IMR-90 (cell line): ENCODE results near the gene HACD2. TPM values are rescaled to one million over a fixed set of nuclear protein-coding genes. Genes with fewer than 3 reads are reported as not detected.

Experiments
- ATAC-seq: fragments of 200-7000 bp; cut with Tn5 transposase; 2 replicates; pipeline ENCODE4 v1.9.1; 2020; ENCODE audit warnings: low read depth, mild to moderate bottlenecking, moderate library complexity
- BruUV-seq: library from RNA; stranded (reverse); fragments of 400-500 nt; replicated peaks from 2 replicates; lab custom pipeline; 2021; lab: Mats Ljungman, UMichigan
- CTCF ChIA-PET: fragments of 300-600 bp; formaldehyde crosslinking; extraction: SDS; loops from one replicate; lab custom pipeline; 2021; ENCODE audit warnings: antibody characterized with exemption; lab: Yijun Ruan, JAX
- POLR2A ChIA-PET: fragments of 300-600 bp; sonication (Branson Sonifier 250); formaldehyde crosslinking; loops from one replicate; lab custom pipeline; 2022; ENCODE audit warnings: antibody characterized with exemption; ENCODE audit not compliant: unreplicated experiment; lab: Charles Lee
- DNase-seq: peaks from one replicate; pipeline ENCODE4 v3.0.0; 2013
- H2AFZ ChIP-seq: replicated peaks from 2 replicates; pipeline ENCODE3; 2013; ENCODE audit warnings: low read length, mild to moderate bottlenecking; ENCODE audit not compliant: poor library complexity
- H2AK5ac ChIP-seq: 2 replicates; pipeline ENCODE4 v1.6.1; 2013; ENCODE audit warnings: low read depth, low read length, inconsistent platforms
- H2AK9ac ChIP-seq: replicated peaks from 2 replicates; pipeline ENCODE3; 2013; ENCODE audit warnings: mild to moderate bottlenecking, low read depth, low read length, moderate library complexity; ENCODE audit not compliant: poor library complexity
- H2BK120ac ChIP-seq: 2 replicates; pipeline ENCODE4 v1.6.1; 2013; ENCODE audit warnings: low read depth, low read length, inconsistent platforms
- H2BK15ac ChIP-seq: 3 replicates; pipeline ENCODE4 v1.6.1; 2013; ENCODE audit warnings: low read depth, low read length, inconsistent platforms
- H2BK20ac ChIP-seq: 2 replicates; pipeline ENCODE4 v1.6.1; 2013; ENCODE audit warnings: low read depth, mild to moderate bottlenecking, inconsistent platforms, low read length, moderate library complexity
- H2BK5ac ChIP-seq: 2 replicates; pipeline ENCODE4 v1.6.1; 2013; ENCODE audit warnings: mild to moderate bottlenecking, low read depth, low read length, inconsistent platforms; ENCODE audit not compliant: poor library complexity, severe bottlenecking
- H3K14ac ChIP-seq: replicated peaks from 2 replicates; pipeline ENCODE4 v1.6.1; 2013; ENCODE audit warnings: low read depth, low read length, inconsistent platforms
- H3K18ac ChIP-seq: 2 replicates; pipeline ENCODE4 v1.6.1; 2013; ENCODE audit warnings: low read depth, low read length, control low read depth
- H3K23ac ChIP-seq: 2 replicates; pipeline ENCODE4 v1.6.1; 2013; ENCODE audit warnings: low read depth, low read length, inconsistent platforms
- H3K27ac ChIP-seq: 2 replicates; pipeline ENCODE4 v1.5.1; 2013; ENCODE audit warnings: mild to moderate bottlenecking, control low read depth, low read length; ENCODE audit not compliant: insufficient read depth
- H3K27me3 ChIP-seq: 2 replicates; pipeline ENCODE4 v1.6.1; 2013; ENCODE audit warnings: low read length; ENCODE audit not compliant: control insufficient read depth, insufficient read depth
- H3K36me3 ChIP-seq: 2 replicates; pipeline ENCODE4 v1.6.1; 2013; ENCODE audit warnings: low read length, mixed read lengths; ENCODE audit not compliant: control insufficient read depth, insufficient read depth
- H3K4ac ChIP-seq: 2 replicates; pipeline ENCODE4 v1.6.1; 2013; ENCODE audit warnings: low read depth, low read length, inconsistent platforms
- H3K4me1 ChIP-seq: 2 replicates; pipeline ENCODE4 v1.6.1; 2013; ENCODE audit warnings: low read length, mixed read lengths; ENCODE audit not compliant: control insufficient read depth, insufficient read depth
- H3K4me2 ChIP-seq: 2 replicates; pipeline ENCODE4 v1.6.1; 2013; ENCODE audit warnings: low read depth, mild to moderate bottlenecking, control low read depth, low read length, moderate library complexity
- H3K4me3 ChIP-seq: 2 replicates; pipeline ENCODE4 v1.5.1; 2013; ENCODE audit warnings: low read depth, mild to moderate bottlenecking, control low read depth, low read length, moderate library complexity; ENCODE audit not compliant: insufficient read depth
- H3K56ac ChIP-seq: 2 replicates; pipeline ENCODE4 v1.6.1; 2013; ENCODE audit warnings: low read length, inconsistent platforms; ENCODE audit not compliant: insufficient read depth; ENCODE audit errors: extremely low read depth
- H3K79me1 ChIP-seq, 2 experiments: 2 replicates each; pipeline ENCODE4 v1.6.1; 2013; ENCODE audit warnings: low read length in 2 of 2, inconsistent platforms in 1 of 2, low read depth in 1 of 2
- H3K9ac ChIP-seq: 2 replicates; pipeline ENCODE4 v1.6.1; 2013; ENCODE audit warnings: low read depth, low read length, control low read depth
- H3K9me1 ChIP-seq: 2 replicates; pipeline ENCODE4 v1.6.1; 2013; ENCODE audit warnings: low read length, inconsistent platforms; ENCODE audit not compliant: insufficient read depth
- H3K9me3 ChIP-seq: 2 replicates; pipeline ENCODE4 v1.6.1; 2013; ENCODE audit warnings: low read length; ENCODE audit not compliant: control insufficient read depth, insufficient read depth
- H4K20me1 ChIP-seq: 2 replicates; pipeline ENCODE4 v1.6.1; 2013; ENCODE audit warnings: low read length, inconsistent platforms; ENCODE audit not compliant: insufficient read depth
- H4K5ac ChIP-seq: 2 replicates; pipeline ENCODE4 v1.6.1; 2013; ENCODE audit warnings: mild to moderate bottlenecking, low read depth, low read length, control low read depth
- H4K8ac ChIP-seq, 2 experiments: 2 replicates each; pipeline ENCODE4 v1.6.1; 2013; ENCODE audit warnings: low read depth in 2 of 2, low read length in 2 of 2, control low read depth in 1 of 2, inconsistent platforms in 1 of 2
- H4K91ac ChIP-seq: 2 replicates; pipeline ENCODE4 v1.6.1; 2013; ENCODE audit warnings: low read depth, low read length, inconsistent platforms; ENCODE audit not compliant: insufficient read depth
- BHLHE40 ChIP-seq: fragments of 150-350 bp; IDR thresholded peaks from 2 replicates; pipeline ENCODE4 v1.6.1; 2016; ENCODE audit warnings: mild to moderate bottlenecking, low read depth, low read length
- CEBPB ChIP-seq: IDR thresholded peaks from 2 replicates; pipeline ENCODE4 v1.6.1; 2012; ENCODE audit warnings: low read depth, low read length, improper control_type of control experiment
- CHD1 ChIP-seq: IDR thresholded peaks from 2 replicates; pipeline ENCODE4 v1.6.1; 2012; ENCODE audit warnings: low read depth, low read length, improper control_type of control experiment
- FOS ChIP-seq: fragments of 150-350 bp; IDR thresholded peaks from 2 replicates; pipeline ENCODE4 v1.6.1; 2016; ENCODE audit warnings: low read depth, low read length
- MAFK ChIP-seq: IDR thresholded peaks from 2 replicates; pipeline ENCODE4 v1.6.1; 2012; ENCODE audit warnings: low read depth, low read length, improper control_type of control experiment
- MAZ ChIP-seq: IDR thresholded peaks from 2 replicates; pipeline ENCODE4 v1.6.1; 2012; ENCODE audit warnings: low read depth, mild to moderate bottlenecking, low read length, improper control_type of control experiment, moderate library complexity, borderline replicate concordance
- MXI1 ChIP-seq: IDR thresholded peaks from 2 replicates; pipeline ENCODE4 v1.6.1; 2012; ENCODE audit warnings: low read depth, mild to moderate bottlenecking, low read length, moderate library complexity, borderline replicate concordance
- NFE2L2 ChIP-seq: fragments of 150-350 bp; IDR thresholded peaks from 2 replicates; pipeline ENCODE4 v1.6.1; 2016; ENCODE audit warnings: low read depth, mild to moderate bottlenecking, low read length
- POLR2A ChIP-seq: IDR thresholded peaks from 2 replicates; pipeline ENCODE4 v1.6.1; 2012; ENCODE audit warnings: mild to moderate bottlenecking, low read depth, low read length
- RAD21 ChIP-seq: IDR thresholded peaks from 2 replicates; pipeline ENCODE4 v1.6.1; 2012; ENCODE audit warnings: low read length, improper control_type of control experiment
- RCOR1 ChIP-seq: IDR thresholded peaks from 2 replicates; pipeline ENCODE4 v1.6.1; 2012; ENCODE audit warnings: mild to moderate bottlenecking, low read length, improper control_type of control experiment; ENCODE audit not compliant: insufficient replicate concordance
- RFX5 ChIP-seq: IDR thresholded peaks from 2 replicates; pipeline ENCODE4 v1.8.0; 2012; ENCODE audit warnings: low read depth, mild to moderate bottlenecking, low read length, moderate library complexity
- SMC3 ChIP-seq: fragments of 150-350 bp; IDR thresholded peaks from 2 replicates; pipeline ENCODE4 v1.6.1; 2016; ENCODE audit warnings: low read depth, mild to moderate bottlenecking, antibody characterized with exemption, low read length, moderate library complexity
- WGBS, 2 experiments: methylation state at CpG; one replicate each; pipeline versions ENCODE4 v1.1.5 to v1.1.7; 2013; ENCODE audit warnings: missing lambda C conversion rate in 2 of 2; ENCODE audit not compliant: insufficient read length in 1 of 2; ENCODE audit errors: extremely low coverage in 2 of 2; 5-methylcytosine and 5-hydroxymethylcytosine counted together
- dilution Hi-C: fragments of 300-500 bp; cut with HindIII; formaldehyde crosslinking; loops from one replicate; pipeline ENCODE4 v1.14.3; 2018; ENCODE audit warnings: low sequenced_read_pairs; ENCODE audit not compliant: unreplicated experiment
- in situ Hi-C: fragments of 300-500 bp; cut with MboI; formaldehyde crosslinking; loops from 3 replicates; pipeline ENCODE4 v1.14.3; 2019; ENCODE audit warnings: low sequenced_read_pairs, inconsistent platforms, mixed read lengths
- intact Hi-C: fragments of 100-400 bp; cut with micrococcal nuclease; formaldehyde crosslinking; loops from 2 replicates; pipeline ENCODE4 v1.10.0; 2022
- polyA plus RNA-seq, 3 experiments: library from polyadenylated mRNA; depleted of rRNA; stranded (reverse); fragments of >200 nt; gene quantifications; 2 replicates each; pipeline ENCODE4 v1.2.3, GENCODE V29; 2012; ENCODE audit warnings: low replicate concordance in 1 of 3
- total RNA-seq: library from RNA; depleted of rRNA; stranded (reverse); fragments of >200 nt; gene quantifications from 2 replicates; pipeline ENCODE4 v1.2.3, GENCODE V29; 2012
- TF ChIP-seq, protein P1 (sequence below): fragments of 150-350 bp; IDR thresholded peaks from 2 replicates; pipeline ENCODE4 v1.6.1; 2016; ENCODE audit warnings: low read depth, mild to moderate bottlenecking, low read length, moderate library complexity, borderline replicate concordance
- TF ChIP-seq, protein P2 (sequence below): conservative IDR thresholded peaks from 2 replicates; pipeline ENCODE4 v1.5.1; 2012; ENCODE audit warnings: mild to moderate bottlenecking, low read depth, low read length, improper control_type of control experiment
- TF ChIP-seq, protein P3 (sequence below): fragments of 150-350 bp; IDR thresholded peaks from 2 replicates; pipeline ENCODE4 v1.6.1; 2017; ENCODE audit warnings: mild to moderate bottlenecking, antibody characterized with exemption, low read length, low read depth

HACD2 gene
- total and polyA plus RNA-seq, 2 of the 4 experiments (the other 2 are of a cell fraction), result 21.5 to 22.6 TPM

DNA sequence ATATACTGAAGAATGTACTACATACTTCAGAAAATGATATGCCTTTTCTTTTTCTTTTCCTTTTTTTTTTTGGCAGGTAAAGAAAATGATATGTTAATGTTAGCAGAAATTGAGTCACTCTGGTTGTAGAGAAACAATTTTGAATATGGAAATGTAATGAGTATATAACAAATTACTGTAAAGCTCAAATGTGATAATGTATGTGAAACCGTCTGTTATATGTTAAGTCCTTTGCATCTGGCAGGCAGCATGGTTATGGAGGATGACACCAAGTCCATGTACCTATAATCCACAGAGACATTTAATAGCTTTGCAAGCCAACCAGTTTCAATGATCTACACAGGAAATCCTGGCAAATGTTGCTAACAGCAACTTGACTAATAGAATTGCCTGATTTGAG is 58.4 kb downstream of the HACD2 start:
- no peak for DNase-seq
- Histone ChIP-seq H3K4me3 (no peak overlapping the region), H3K27ac (no peak overlapping the region), H3K14ac (no peak overlapping the region), H2BK20ac (no peak overlapping the region), H3K23ac (no peak overlapping the region), H3K9ac (no peak overlapping the region), H4K91ac (no peak overlapping the region), H3K18ac (no peak overlapping the region), H2AFZ (no peak overlapping the region), H3K27me3 (no peaks in the 10 kb centered on the region), H3K4ac (no peak overlapping the region), H3K4me2 (no peak overlapping the region), H4K5ac (no peak overlapping the region), H2BK15ac (no peak overlapping the region), H3K9me3 (no peaks in the 10 kb centered on the region), H4K8ac (no peak overlapping the region), H2AK9ac (no peak overlapping the region), H3K56ac (no peak overlapping the region), H3K4me1 (no peaks in the 10 kb centered on the region), H3K79me1 (peaks cover 0 to 5% of the 10 kb centered on the region in 2 experiments; a peak in 2 of 4 replicates), H2AK5ac (no peak overlapping the region), H2BK5ac (no peak overlapping the region), H3K36me3 (peaks cover 5% of the 10 kb centered on the region), H3K9me1 (peaks cover 4% of the 10 kb centered on the region; the same call in 1 of the 2 replicates), H2BK120ac (no peak overlapping the region), H4K20me1 (no peaks in the 10 kb centered on the region; the same call in 1 of the 2 replicates)
- in situ Hi-C loops, result no loop called here
- no CpG with 5 or more reads among the region's 1 CpG for WGBS, 2 experiments
- ChIA-PET CTCF (interaction anchor here (0.7 kb wide), 1 partner anchor 25 kb away, joined by 4 read pairs; no protein-coding TSS in a partner anchor), POLR2A (no interaction called here)
- TF ChIP-seq MAZ (no peak), FOS (no peak), MAFK (no peak), RFX5 (no peak), SMC3 (no peak), RCOR1 (no peak), CEBPB (no peak), BHLHE40 (no peak), MXI1 (no peak), NFE2L2 (no peak), POLR2A (no peak), RAD21 (no peak), CHD1 (no peak)
- TF ChIP-seq, protein P1, sequence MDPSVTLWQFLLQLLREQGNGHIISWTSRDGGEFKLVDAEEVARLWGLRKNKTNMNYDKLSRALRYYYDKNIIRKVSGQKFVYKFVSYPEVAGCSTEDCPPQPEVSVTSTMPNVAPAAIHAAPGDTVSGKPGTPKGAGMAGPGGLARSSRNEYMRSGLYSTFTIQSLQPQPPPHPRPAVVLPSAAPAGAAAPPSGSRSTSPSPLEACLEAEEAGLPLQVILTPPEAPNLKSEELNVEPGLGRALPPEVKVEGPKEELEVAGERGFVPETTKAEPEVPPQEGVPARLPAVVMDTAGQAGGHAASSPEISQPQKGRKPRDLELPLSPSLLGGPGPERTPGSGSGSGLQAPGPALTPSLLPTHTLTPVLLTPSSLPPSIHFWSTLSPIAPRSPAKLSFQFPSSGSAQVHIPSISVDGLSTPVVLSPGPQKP, result no peak
- TF ChIP-seq, protein P2, sequence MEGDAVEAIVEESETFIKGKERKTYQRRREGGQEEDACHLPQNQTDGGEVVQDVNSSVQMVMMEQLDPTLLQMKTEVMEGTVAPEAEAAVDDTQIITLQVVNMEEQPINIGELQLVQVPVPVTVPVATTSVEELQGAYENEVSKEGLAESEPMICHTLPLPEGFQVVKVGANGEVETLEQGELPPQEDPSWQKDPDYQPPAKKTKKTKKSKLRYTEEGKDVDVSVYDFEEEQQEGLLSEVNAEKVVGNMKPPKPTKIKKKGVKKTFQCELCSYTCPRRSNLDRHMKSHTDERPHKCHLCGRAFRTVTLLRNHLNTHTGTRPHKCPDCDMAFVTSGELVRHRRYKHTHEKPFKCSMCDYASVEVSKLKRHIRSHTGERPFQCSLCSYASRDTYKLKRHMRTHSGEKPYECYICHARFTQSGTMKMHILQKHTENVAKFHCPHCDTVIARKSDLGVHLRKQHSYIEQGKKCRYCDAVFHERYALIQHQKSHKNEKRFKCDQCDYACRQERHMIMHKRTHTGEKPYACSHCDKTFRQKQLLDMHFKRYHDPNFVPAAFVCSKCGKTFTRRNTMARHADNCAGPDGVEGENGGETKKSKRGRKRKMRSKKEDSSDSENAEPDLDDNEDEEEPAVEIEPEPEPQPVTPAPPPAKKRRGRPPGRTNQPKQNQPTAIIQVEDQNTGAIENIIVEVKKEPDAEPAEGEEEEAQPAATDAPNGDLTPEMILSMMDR, result no peak
- TF ChIP-seq, protein P3, sequence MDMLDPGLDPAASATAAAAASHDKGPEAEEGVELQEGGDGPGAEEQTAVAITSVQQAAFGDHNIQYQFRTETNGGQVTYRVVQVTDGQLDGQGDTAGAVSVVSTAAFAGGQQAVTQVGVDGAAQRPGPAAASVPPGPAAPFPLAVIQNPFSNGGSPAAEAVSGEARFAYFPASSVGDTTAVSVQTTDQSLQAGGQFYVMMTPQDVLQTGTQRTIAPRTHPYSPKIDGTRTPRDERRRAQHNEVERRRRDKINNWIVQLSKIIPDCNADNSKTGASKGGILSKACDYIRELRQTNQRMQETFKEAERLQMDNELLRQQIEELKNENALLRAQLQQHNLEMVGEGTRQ, result no peak
- no TSS peak for BruUV-seq
- dilution Hi-C loops, result no loop called here
- ATAC-seq, result no peak
- intact Hi-C loops, result no loop called here
